Neuronal stem cell (in vitro differentiated cells): Measurements from ENCODE around the gene SPIN1.

Source experiments
- DNase-seq: peaks from one replicate; pipeline ENCODE4 v3.0.0-alpha.2; 2013; ENCODE audit warnings: low spot score
- H2AFZ ChIP-seq: one replicate; pipeline ENCODE4 v1.6.1; 2013; ENCODE audit warnings: mild to moderate bottlenecking, low read length, inconsistent platforms
- H2AK5ac ChIP-seq: 2 replicates; pipeline ENCODE4 v1.6.1; 2013; ENCODE audit warnings: low read depth, mild to moderate bottlenecking, inconsistent platforms, low read length, moderate library complexity, mixed read lengths
- H2BK120ac ChIP-seq: 2 replicates; pipeline ENCODE4 v1.6.1; 2013; ENCODE audit warnings: low read depth, mild to moderate bottlenecking, inconsistent platforms, low read length, moderate library complexity, mixed read lengths
- H2BK12ac ChIP-seq: one replicate; pipeline ENCODE4 v1.6.1; 2013; ENCODE audit warnings: low read length, inconsistent platforms
- H2BK15ac ChIP-seq: 2 replicates; pipeline ENCODE4 v1.6.1; 2013; ENCODE audit warnings: mild to moderate bottlenecking, low read length, inconsistent platforms, mixed read lengths
- H2BK5ac ChIP-seq: one replicate; pipeline ENCODE4 v1.6.1; 2013; ENCODE audit warnings: inconsistent platforms, mild to moderate bottlenecking, low read length, moderate library complexity
- H3K14ac ChIP-seq: one replicate; pipeline ENCODE4 v1.6.1; 2013; ENCODE audit warnings: low read length, inconsistent platforms
- H3K18ac ChIP-seq: 2 replicates; pipeline ENCODE4 v1.6.1; 2013; ENCODE audit warnings: low read length, inconsistent platforms
- H3K23ac ChIP-seq: 2 replicates; pipeline ENCODE4 v1.6.1; 2013; ENCODE audit warnings: low read depth, mild to moderate bottlenecking, mixed read lengths, low read length, inconsistent platforms; ENCODE audit not compliant: poor library complexity
- H3K27ac ChIP-seq: replicated peaks from 3 replicates; pipeline ENCODE4 v1.5.1; 2013; ENCODE audit warnings: low read length, inconsistent platforms
- H3K27me3 ChIP-seq, 3 experiments: 2 replicates each; pipeline ENCODE4 v1.6.1; 2013; ENCODE audit warnings: low read length in 3 of 3, mild to moderate bottlenecking in 2 of 3, inconsistent platforms in 1 of 3, low read depth in 1 of 3, mixed read lengths in 1 of 3, moderate library complexity in 1 of 3; ENCODE audit not compliant: control insufficient read depth in 3 of 3, insufficient read depth in 3 of 3
- H3K36me3 ChIP-seq, 2 donors: replicated peaks in 1 of 2; 2 replicates each; pipeline ENCODE4 v1.6.1; 2013; ENCODE audit warnings: low read length in 2 of 2; ENCODE audit not compliant: control insufficient read depth in 2 of 2, insufficient read depth in 2 of 2
- H3K4ac ChIP-seq: 2 replicates; pipeline ENCODE4 v1.6.1; 2013; ENCODE audit warnings: inconsistent platforms, mild to moderate bottlenecking, low read length, moderate library complexity
- H3K4me1 ChIP-seq, 2 donors: 1 replicate in 1 of 2; 2 replicates in 1 of 2; pipeline ENCODE4 v1.6.1; 2013; ENCODE audit warnings: low read length in 2 of 2, low read depth in 1 of 2; ENCODE audit not compliant: control insufficient read depth in 2 of 2, insufficient read depth in 1 of 2
- H3K4me2 ChIP-seq: one replicate; pipeline ENCODE4 v1.6.1; 2013; ENCODE audit warnings: mild to moderate bottlenecking, low read length, inconsistent platforms; ENCODE audit not compliant: insufficient read depth, poor library complexity, severe bottlenecking
- H3K4me3 ChIP-seq, 2 donors: 2 replicates each; pipeline ENCODE4 v1.5.1; 2013; ENCODE audit warnings: low read length in 2 of 2, mild to moderate bottlenecking in 2 of 2, inconsistent platforms in 1 of 2, moderate library complexity in 1 of 2
- H3K79me1 ChIP-seq: one replicate; pipeline ENCODE4 v1.6.1; 2013; ENCODE audit warnings: low read depth, mild to moderate bottlenecking, inconsistent platforms, low read length, moderate library complexity
- H3K9ac ChIP-seq: one replicate; pipeline ENCODE4 v1.6.1; 2013; ENCODE audit warnings: mild to moderate bottlenecking, low read depth, low read length, inconsistent platforms; ENCODE audit not compliant: poor library complexity
- H3K9me3 ChIP-seq, 2 donors: replicated peaks in 1 of 2; 2 replicates each; pipeline versions ENCODE3 to v1.6.1; 2013; ENCODE audit warnings: low read length in 2 of 2, mild to moderate bottlenecking in 2 of 2, inconsistent platforms in 1 of 2, low read depth in 1 of 2, mixed read lengths in 1 of 2, moderate library complexity in 1 of 2; ENCODE audit not compliant: control insufficient read depth in 2 of 2, insufficient read depth in 1 of 2
- H4K8ac ChIP-seq: one replicate; pipeline ENCODE4 v1.6.1; 2013; ENCODE audit warnings: low read depth, mild to moderate bottlenecking, inconsistent platforms, low read length, moderate library complexity
- H4K91ac ChIP-seq: one replicate; pipeline ENCODE4 v1.6.1; 2013; ENCODE audit warnings: low read length, low read depth, mild to moderate bottlenecking, inconsistent platforms; ENCODE audit not compliant: poor library complexity
- WGBS, 2 donors: extraction: QIAGEN DNeasy Blood & Tissue Kit; methylation state at CpG; one replicate each; pipeline ENCODE4 v1.1.7; 2013; ENCODE audit warnings: missing lambda C conversion rate in 2 of 2, mixed read lengths in 1 of 2; ENCODE audit not compliant: insufficient read length in 2 of 2, insufficient replicate concordance in 1 of 2; ENCODE audit errors: extremely low coverage in 2 of 2; 5-methylcytosine and 5-hydroxymethylcytosine counted together

Gene SPIN1

DNA sequence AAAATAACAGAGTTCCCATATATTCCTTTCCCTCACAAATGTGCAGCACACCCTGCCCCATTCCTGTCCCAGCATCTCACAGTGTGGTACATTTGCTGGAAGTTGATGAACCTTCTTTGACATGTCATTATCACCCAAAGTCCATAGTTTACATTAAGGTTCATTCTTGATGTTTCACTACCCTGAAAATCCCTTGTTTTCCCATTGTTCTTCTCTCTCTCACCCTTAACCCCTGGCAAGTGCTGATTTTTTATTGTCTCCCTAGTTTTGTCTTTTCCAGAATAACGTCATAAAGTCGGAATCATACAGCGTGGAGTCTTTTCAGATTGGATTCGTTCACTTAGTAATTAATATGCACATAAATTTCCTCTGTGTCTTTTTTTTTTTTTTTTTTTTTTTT is 48.1 kb downstream of the SPIN1 start:
- Histone ChIP-seq H4K8ac (no peak overlapping the region), H2BK120ac (no peak overlapping the region), H2BK15ac (no peak overlapping the region), H3K4me1 (no peaks in the 10 kb centered on the region), H3K4me2 (no peak overlapping the region), H2BK5ac (no peak overlapping the region), H3K27me3 (no peaks in the 10 kb centered on the region), H3K18ac (no peak overlapping the region), H3K79me1 (peaks cover 6% of the 10 kb centered on the region), H3K23ac (no peak overlapping the region), H2AFZ (no peak overlapping the region), H3K9ac (no peak overlapping the region), H2AK5ac (no peak overlapping the region), H2BK12ac (no peak overlapping the region), H3K9me3 (peaks cover 0 to 9% of the 10 kb centered on the region in 2 donors), H3K14ac (no peak overlapping the region), H3K4ac (no peak overlapping the region), H3K36me3 (peaks cover 8 to 84% of the 10 kb centered on the region in 2 donors), H3K27ac (no peak overlapping the region), H3K4me3 (no peak overlapping the region), H4K91ac (no peak overlapping the region)
- WGBS, 2 donors: no CpG with 5 or more reads among the region's 4 CpGs
- DNase-seq: no peak

DNA sequence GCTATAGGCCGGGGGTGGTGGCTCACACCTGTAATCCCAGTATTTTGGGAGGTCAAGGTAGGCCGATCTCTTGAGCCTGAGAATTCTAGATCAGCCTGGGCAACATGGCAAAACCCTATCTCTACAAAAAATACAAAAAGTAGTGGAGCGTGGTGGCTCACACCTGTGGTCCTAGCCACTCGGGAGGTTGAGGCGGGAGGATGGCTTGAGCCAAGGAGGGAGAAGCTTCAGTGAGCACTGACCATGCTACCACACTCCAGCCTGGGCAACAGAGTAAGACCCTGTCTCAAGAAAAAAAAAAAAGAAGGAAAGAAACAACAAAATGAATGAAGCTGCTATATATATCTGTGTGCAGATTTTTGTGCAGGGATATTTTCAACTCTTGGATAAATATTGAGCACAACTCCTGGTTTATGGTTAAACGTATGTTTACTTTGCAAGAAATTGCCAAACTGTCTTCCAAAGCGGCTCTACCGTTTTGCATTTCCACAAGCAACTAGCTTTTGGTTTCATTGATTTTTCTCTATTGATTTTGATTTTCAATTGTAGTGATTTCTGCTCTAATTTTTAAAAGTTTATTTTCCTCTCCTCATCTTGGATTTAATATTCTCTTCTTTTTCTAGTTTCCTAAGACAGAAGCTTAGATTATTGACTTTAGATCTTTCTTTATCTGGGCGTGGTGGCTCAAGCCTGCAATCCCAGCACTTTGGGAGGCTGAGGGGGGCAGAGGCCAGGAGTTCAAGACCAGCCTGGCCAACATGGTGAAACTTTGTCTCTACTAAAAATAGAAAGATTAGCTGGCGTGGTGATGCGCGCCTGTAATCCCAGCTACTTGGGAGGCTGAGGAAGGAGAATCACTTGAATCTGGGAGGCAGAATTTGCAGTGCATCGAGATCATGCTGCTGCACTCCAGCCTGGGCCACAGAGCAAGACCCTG is 49.2 kb downstream of the SPIN1 start:
- Histone ChIP-seq H3K79me1 (peaks cover 6% of the 10 kb centered on the region), H3K4me2 (no peak overlapping the region), H3K36me3 (peaks cover 8 to 78% of the 10 kb centered on the region in 2 donors), H3K4me3 (no peak overlapping the region), H2AFZ (no peak overlapping the region), H2BK12ac (no peak overlapping the region), H3K27me3 (no peaks in the 10 kb centered on the region), H3K18ac (no peak overlapping the region), H3K9ac (no peak overlapping the region), H2BK15ac (no peak overlapping the region), H2BK120ac (no peak overlapping the region), H4K91ac (no peak overlapping the region), H4K8ac (no peak overlapping the region), H3K23ac (no peak overlapping the region), H3K4me1 (no peaks in the 10 kb centered on the region), H3K14ac (no peak overlapping the region), H3K4ac (no peak overlapping the region), H3K9me3 (peaks cover 0 to 11% of the 10 kb centered on the region in 2 donors), H3K27ac (no peak overlapping the region), H2AK5ac (no peak overlapping the region), H2BK5ac (no peak overlapping the region)
- no CpG with 5 or more reads among the region's 13 CpGs for WGBS, 2 donors
- no peak for DNase-seq

DNA sequence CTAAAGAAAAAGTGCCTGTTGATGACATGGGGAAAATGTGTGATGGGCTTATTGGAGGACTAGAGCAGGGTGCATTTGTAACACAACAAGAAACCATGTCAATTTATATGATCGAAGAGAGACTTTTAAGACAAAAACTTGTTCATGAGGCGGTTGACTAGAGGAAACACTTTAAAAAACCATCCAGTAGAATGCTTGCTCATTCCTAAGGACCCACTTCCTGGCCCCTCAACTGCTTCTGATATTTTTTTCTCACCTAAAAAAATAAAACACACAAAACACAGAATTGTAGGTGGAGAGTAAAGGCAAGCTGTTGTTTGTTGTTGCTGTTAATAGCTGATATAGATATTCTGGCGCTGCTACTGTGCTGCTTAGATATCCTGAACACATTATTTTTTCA is 50.6 kb downstream of the SPIN1 start:
- Histone ChIP-seq H2BK120ac (no peak overlapping the region), H2BK5ac (no peak overlapping the region), H3K14ac (no peak overlapping the region), H4K91ac (no peak overlapping the region), H3K79me1 (peaks cover 6% of the 10 kb centered on the region), H3K4ac (no peak overlapping the region), H4K8ac (no peak overlapping the region), H3K4me1 (peaks cover 1 to 2% of the 10 kb centered on the region in 2 donors), H2AK5ac (no peak overlapping the region), H3K27me3 (no peaks in the 10 kb centered on the region), H3K36me3 (peaks cover 5 to 65% of the 10 kb centered on the region in 2 donors), H3K27ac (no peak overlapping the region), H2AFZ (no peak overlapping the region), H3K23ac (no peak overlapping the region), H2BK12ac (no peak overlapping the region), H3K18ac (no peak overlapping the region), H3K4me3 (no peak overlapping the region), H3K4me2 (no peak overlapping the region), H3K9me3 (peaks cover 0 to 11% of the 10 kb centered on the region in 2 donors), H3K9ac (no peak overlapping the region), H2BK15ac (no peak overlapping the region)
- DNase-seq: no peak
- WGBS, 2 donors: no CpG with 5 or more reads among the region's 3 CpGs

DNA sequence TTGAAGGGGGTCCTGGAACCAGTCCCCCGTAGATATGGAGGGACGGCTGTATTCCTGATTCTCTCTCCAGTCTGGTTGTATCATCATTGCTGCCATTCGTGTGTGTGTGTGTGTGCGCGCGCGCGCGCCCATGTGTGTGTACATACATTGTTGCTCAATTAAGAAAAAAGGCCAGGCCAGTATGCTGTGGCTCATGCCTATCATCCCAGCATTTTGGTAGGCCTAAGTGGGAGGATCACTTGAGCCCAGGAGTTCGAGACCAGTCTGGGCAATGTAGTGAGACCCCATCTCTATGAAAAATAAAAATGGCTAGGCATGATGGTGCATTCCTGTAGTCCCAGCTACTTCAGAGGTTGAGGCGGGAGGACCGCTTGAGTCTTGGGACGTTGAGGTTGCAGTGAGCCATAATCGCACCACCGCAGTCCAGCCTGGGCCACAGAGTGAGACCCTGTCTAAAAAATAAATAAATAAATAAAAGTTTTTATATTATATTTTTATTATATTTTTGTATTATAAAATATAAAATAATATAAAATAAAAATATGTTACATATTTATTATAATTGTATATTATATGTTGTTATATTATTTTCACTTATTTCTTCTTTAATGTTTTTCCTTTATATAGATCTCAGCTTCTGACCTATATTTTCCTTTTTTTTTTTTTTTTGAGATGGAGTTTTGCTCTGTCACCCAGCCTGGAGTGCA is 53.2 kb downstream of the SPIN1 start:
- Histone ChIP-seq H3K4me1 (peaks cover 2% of the 10 kb centered on the region in 2 donors), H3K4me3 (no peak overlapping the region), H2AFZ (no peak overlapping the region), H3K9ac (no peak overlapping the region), H3K27ac (no peak overlapping the region), H3K79me1 (peaks cover 6% of the 10 kb centered on the region), H4K91ac (no peak overlapping the region), H3K23ac (no peak overlapping the region), H2BK120ac (no peak overlapping the region), H3K9me3 (peaks cover 2 to 21% of the 10 kb centered on the region in 2 donors), H3K4me2 (no peak overlapping the region), H3K4ac (no peak overlapping the region), H2BK5ac (no peak overlapping the region), H3K27me3 (no peaks in the 10 kb centered on the region), H2BK15ac (no peak overlapping the region), H4K8ac (no peak overlapping the region), H2AK5ac (no peak overlapping the region), H3K14ac (no peak overlapping the region), H3K36me3 (peaks cover 0 to 45% of the 10 kb centered on the region in 2 donors), H3K18ac (no peak overlapping the region), H2BK12ac (no peak overlapping the region)
- WGBS, 2 donors: no CpG with 5 or more reads among the region's 15 CpGs
- no peak for DNase-seq
